Ascending aorta (tissue), 2 donors: ENCODE measurements around the gene TAX1BP1. TPM values are rescaled to one million over a fixed set of nuclear protein-coding genes. Genes with fewer than 3 reads are reported as not detected.

Experiments
- DNase-seq, 2 donors: peaks; one replicate each; pipeline ENCODE4 v3.0.0-alpha.2; 2019; ENCODE audit warnings: low spot score in 2 of 2
- H3K27ac ChIP-seq, 2 donors: fragments of 200-600 bp; sonication (generic); one replicate each; pipeline ENCODE4 v1.5.1; 2016 to 2017; ENCODE audit warnings: mild to moderate bottlenecking in 1 of 2
- H3K27me3 ChIP-seq: fragments of 200-600 bp; sonication (generic); one replicate; pipeline ENCODE4 v1.5.1; 2017
- H3K36me3 ChIP-seq, 2 donors: fragments of 200-600 bp; sonication (generic); one replicate each; pipeline ENCODE4 v1.5.1; 2016
- H3K4me1 ChIP-seq, 2 donors: fragments of 200-600 bp; sonication (generic); one replicate each; pipeline ENCODE4 v1.5.1; 2016 to 2017; ENCODE audit warnings: mild to moderate bottlenecking in 1 of 2
- H3K4me3 ChIP-seq, 2 donors: fragments of 200-600 bp; sonication (generic); one replicate each; pipeline ENCODE4 v1.5.1; 2016 to 2017; ENCODE audit warnings: mild to moderate bottlenecking in 1 of 2
- H3K9me3 ChIP-seq, 2 donors: fragments of 200-600 bp; sonication (generic); one replicate each; pipeline ENCODE4 v1.5.1; 2016
- CTCF ChIP-seq, 3 experiments: fragments of 200-600 bp in 2 of 3; fragments of 450-650 bp in 1 of 3; sonication (generic) in 2 of 3; IDR thresholded peaks; one replicate each; pipeline ENCODE4 v1.5.1; 2016 to 2019; ENCODE audit warnings: antibody characterized with exemption in 3 of 3, mild to moderate bottlenecking in 1 of 3, moderate library complexity in 1 of 3
- intact Hi-C: fragments of 100-400 bp; cut with DNase I; formaldehyde crosslinking; loops from one replicate; pipeline ENCODE4 v1.15.1; 2023
- total RNA-seq: library from RNA; depleted of rRNA; stranded (reverse); fragments of >200 nt; gene quantifications from one replicate; pipeline ENCODE4 v1.1.0, GENCODE V29; 2016

Gene TAX1BP1
- total RNA-seq, 1 donor from 2014 or later = 32.6 TPM

- intact Hi-C loops = no loop called here
- no peak overlapping the region for H3K4me3 ChIP-seq
- H3K27ac ChIP-seq = no peak overlapping the region
- DNase-seq = no peak
- H3K4me1 ChIP-seq = no peaks in the 10 kb centered on the region
- H3K27me3 ChIP-seq = no peaks in the 10 kb centered on the region
- TF ChIP-seq CTCF (IDR thresholded peaks at IDR 0.05) = no peak
- H3K36me3 ChIP-seq = peaks cover 11 to 13% of the 10 kb centered on the region in 2 donors
- H3K9me3 ChIP-seq = no peaks in the 10 kb centered on the region
Observed at GRCh38 chr7:27765841-27766240, 25.9 kb downstream of the TAX1BP1 start.

DNA sequence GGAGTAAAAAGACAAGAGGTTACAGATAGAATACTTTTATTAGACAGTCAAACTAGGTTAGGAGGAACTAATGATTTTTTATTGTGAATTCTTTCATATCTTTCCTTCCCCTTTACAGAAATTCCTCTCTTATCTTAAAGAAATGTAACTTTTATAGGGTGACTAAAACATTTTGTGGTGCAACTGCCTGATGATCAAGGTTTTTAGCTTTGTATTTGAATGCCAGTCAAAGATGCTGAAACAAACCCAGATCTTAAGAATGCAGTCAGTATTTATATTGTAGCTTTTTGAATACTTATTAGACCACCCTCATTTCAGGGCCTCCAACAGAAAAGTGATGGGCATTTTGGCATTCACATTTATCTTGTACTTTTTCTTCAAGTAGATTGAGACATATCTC, 27.4 kb downstream of the TAX1BP1 start:
- intact Hi-C loops = no loop called here
- TF ChIP-seq CTCF (IDR thresholded peaks at IDR 0.05) = no peak
- Histone ChIP-seq H3K27me3 (no peaks in the 10 kb centered on the region), H3K36me3 (peaks cover 11 to 18% of the 10 kb centered on the region in 2 donors), H3K4me3 (no peak overlapping the region), H3K27ac (no peak overlapping the region), H3K9me3 (no peaks in the 10 kb centered on the region), H3K4me1 (no peaks in the 10 kb centered on the region)
- DNase-seq = no peak

GRCh38 chr7:27771111-27771510, 31.1 kb downstream of the TAX1BP1 start:
- H3K9me3 ChIP-seq = no peaks in the 10 kb centered on the region
- intact Hi-C loops = loop anchor here (10.0 kb wide), 1 partner anchor 576 kb away; no protein-coding TSS in a partner anchor

DNA sequence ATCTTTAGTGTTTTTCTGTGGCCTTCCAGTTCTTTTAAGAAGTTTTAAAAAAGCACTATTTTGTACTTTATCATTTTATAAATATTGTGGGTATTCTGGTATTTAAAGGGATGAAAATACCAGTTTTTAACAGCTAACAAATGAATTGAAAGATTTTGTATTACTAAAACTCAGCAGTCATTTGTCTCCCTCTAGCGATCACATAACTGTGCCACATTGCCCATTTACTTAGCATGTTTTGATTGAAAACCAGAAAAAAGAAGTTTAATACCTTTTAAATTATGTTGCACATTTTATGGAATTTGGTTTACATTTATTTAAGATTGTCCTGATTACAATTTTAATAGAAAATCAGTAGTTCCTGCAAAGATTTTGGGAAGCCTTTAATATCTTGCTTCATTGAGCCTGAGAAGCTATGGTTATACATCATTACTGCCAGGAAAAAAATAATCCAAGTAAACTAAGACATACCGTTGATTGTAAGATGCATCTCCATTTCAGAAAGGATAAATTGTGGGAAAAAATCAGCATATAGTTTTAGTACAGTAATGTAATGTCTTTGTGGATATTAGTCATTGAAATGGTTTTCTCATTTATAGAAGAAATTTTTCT, 34.9 kb downstream of the TAX1BP1 start:
- DNase-seq = no peak
- H3K36me3 ChIP-seq = peaks cover 11 to 12% of the 10 kb centered on the region in 2 donors
- H3K27ac ChIP-seq = no peak overlapping the region
- intact Hi-C loops = loop anchor here (10.0 kb wide), 1 partner anchor 580 kb away; no protein-coding TSS in a partner anchor
- H3K9me3 ChIP-seq = no peaks in the 10 kb centered on the region
- TF ChIP-seq CTCF (IDR thresholded peaks at IDR 0.05) = peak; percentile 32 to 70 (median 52)
- no peak overlapping the region for H3K4me3 ChIP-seq
- H3K27me3 ChIP-seq = no peaks in the 10 kb centered on the region
- no peaks in the 10 kb centered on the region for H3K4me1 ChIP-seq

More at GRCh38 chr7:27771111-27771510, 31.1 kb downstream of the TAX1BP1 start:
- TF ChIP-seq CTCF (IDR thresholded peaks at IDR 0.05) = no peak
- no peak overlapping the region for H3K27ac ChIP-seq
- H3K4me3 ChIP-seq = no peak overlapping the region
- DNase-seq = no peak
- no peaks in the 10 kb centered on the region for H3K27me3 ChIP-seq
- no peaks in the 10 kb centered on the region for H3K4me1 ChIP-seq
- H3K36me3 ChIP-seq = peaks cover 8 to 12% of the 10 kb centered on the region in 2 donors

- intact Hi-C loops = loop anchor here (10.0 kb wide), 1 partner anchor 581 kb away; no protein-coding TSS in a partner anchor
- Histone ChIP-seq H3K27ac (no peak overlapping the region), H3K27me3 (no peaks in the 10 kb centered on the region), H3K4me3 (no peak overlapping the region), H3K9me3 (no peaks in the 10 kb centered on the region), H3K36me3 (peaks cover 3 to 12% of the 10 kb centered on the region in 2 donors), H3K4me1 (no peaks in the 10 kb centered on the region)
- TF ChIP-seq CTCF (IDR thresholded peaks at IDR 0.05) = no peak
- no peak for DNase-seq
Observed at GRCh38 chr7:27775782-27776181, 35.8 kb downstream of the TAX1BP1 start.
